Measurements from ENCODE around the gene DHX35.

Gene DHX35

DNA sequence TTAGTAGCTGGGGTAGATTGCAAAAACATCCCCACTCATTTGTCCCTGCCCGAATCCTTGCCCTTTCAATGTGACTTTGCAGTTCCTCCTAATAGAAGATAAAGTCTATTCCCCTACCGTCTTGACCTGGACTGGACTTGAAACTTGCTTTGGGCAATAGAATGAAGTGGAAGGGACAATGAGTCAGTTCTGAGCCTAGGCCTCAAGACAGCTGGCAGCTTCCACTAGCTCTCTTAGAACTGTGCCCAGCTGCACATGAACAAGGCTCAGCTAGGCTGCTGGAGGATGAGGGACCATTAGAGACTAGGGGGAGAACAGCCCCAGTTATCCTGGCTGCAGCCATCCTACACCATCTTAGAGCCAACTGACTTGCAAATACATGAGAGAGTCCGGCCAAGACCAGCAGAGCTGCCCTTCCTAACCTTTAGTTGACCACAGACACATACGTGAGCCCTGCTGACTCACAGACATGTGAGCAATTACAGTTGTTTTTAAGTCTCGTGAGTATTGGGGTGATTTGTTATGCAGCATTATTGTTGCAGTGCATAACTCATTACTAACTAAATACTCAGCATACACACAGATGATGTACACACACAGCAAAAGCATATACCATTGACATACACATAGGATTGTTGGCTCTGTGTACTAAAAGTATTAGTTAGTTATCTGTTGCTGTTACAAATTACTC is 105.5 kb downstream of the DHX35 start:
- DNase-seq, result no peak

GRCh38 chr20:39069976-39070375 is 107.8 kb downstream of the DHX35 start:
- no peak for DNase-seq

- DNase-seq, result no peak
These were observed 108.5 kb downstream of the DHX35 start for GRCh38 chr20:39070484-39071231.

DNA sequence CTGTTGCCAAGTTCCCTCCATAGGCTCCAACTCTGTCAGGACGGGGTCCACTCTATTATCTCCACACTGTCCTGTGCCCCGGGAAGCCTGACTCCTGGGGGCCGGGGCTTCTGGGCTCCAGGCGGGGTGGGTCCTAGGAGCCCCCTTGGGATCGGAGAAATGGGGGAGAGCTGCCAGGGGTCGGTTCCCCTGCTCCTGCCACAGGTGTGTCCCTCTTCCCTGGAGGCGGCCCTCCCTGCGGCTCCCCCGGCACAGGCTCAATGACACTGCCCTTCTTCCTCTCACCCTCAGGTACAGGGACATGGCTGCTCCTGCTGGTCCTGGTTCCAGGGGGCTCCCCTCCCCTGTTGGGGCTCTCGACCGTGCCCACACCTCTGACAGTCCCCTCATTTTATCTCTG is 110.0 kb downstream of the DHX35 start:
- no peak for DNase-seq

GRCh38 chr20:39072653-39073052 is 110.5 kb downstream of the DHX35 start:
- DNase-seq, result no peak

- no peak for DNase-seq
These were observed 113.6 kb downstream of the DHX35 start for GRCh38 chr20:39075731-39076130.

DNA sequence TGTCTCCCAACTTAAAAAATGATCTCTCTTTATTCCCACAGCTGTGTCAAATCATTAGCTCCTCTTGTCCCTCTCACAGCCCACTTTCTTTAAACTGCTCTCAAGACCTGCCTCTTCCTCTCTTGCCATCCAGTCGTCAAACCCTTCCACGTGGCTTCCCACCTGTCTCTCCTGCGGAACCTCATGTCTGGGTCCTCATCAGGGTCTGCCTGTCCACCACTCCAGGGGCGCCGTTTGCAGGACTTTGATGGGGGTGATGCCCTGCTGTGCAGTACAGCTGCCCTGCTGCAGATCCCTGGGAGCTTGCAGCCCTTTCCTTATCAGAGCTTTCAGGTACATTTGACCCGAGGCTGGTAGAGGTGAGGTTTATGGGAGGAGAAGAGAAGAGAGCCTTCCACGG is 114.8 kb downstream of the DHX35 start:
- DNase-seq, result no peak

DNA sequence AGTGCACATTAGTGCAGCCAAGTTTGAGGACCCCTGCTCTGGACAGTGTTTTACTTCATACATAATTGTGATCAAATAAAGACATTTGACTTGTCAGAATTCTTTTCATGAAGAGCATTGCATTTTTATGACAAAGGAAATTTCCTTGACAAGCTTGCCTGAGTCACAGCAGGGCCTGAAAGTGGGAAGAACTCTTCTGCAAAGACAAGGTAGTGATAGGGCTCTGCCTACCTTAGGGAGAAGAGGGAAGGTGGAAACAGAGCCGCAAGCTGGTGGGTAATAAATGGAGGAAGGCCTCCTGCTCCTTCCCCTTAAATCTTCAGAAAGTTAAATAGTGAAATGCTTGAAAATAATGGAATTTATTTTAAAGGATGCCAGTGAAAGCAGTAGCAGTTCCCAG is 118.2 kb downstream of the DHX35 start:
- no peak for DNase-seq

GRCh38 chr20:39081255-39081654 is 119.1 kb downstream of the DHX35 start:
- peak; percentile 50 to 74 (median 58) for DNase-seq

GRCh38 chr20:39082622-39083398 is 120.7 kb downstream of the DHX35 start:
- DNase-seq, result no peak

DNA sequence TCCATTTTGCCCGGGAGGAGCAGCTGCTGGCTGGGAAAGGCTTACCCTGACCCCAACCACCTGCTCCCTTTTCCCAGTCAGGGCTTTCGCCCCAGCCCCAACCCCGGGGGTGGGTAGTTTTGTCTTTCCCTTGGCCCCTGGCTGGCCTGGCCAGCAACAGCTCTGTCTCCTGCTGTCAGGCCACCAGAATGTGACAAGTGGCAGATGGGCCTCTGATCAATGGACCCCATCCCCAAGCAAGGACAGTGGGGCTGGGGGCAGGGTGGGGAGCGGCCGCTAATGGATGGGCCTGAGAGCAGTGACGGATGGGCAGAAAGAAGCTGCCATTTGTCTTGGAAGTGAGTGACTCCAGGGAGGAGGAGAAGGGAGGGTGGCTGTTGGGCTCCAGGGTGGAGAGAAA is 121.6 kb downstream of the DHX35 start:
- DNase-seq, result no peak

- DNase-seq, result no peak
These were observed 126.9 kb downstream of the DHX35 start for GRCh38 chr20:39089029-39089428.
